ENCODE results near the gene ITSN1. TPM values are rescaled to one million over a fixed set of nuclear protein-coding genes. Genes with fewer than 3 reads are reported as not detected.
A peak's percentile ranks its signal among the peaks of the same experiment; 100 is the strongest.

ITSN1 gene
- total RNA-seq, 1 donor from 2014 or later: 68.2 TPM

DNA sequence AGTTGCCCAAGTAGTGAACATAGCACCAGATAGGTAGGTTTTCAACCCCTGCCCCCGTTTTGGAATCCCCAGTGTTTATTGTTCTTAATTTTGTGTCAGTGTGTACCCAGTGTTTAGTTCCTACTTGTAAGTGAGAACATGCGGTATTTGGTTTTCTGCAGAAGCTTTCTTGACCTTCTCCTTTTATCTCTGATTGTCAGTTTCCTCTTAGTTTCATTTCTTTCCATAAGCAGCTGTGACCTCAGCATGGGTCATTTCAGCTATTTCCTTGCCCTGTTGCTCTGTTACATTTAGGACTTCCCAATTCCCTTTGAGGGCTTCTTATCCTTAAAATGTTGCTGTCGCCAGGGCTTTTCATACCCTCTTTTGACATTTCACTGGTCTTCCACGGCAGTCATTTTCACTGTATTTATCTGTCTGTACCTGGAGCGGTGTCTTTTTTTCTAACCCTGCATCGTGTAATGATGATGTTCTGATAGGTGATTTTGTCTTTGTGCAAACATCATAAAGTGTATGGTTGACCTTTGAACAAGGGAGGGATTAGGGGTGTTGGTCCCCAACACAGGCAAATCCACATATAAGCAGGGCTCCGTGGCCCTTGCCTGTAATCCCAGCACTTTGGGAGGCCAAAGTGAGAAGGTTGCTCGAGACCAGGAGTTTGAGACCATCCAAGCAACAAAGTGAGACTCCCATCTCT, 15.0 kb downstream of the ITSN1 start:
- Mint-ChIP-seq H3K27ac (ENCODE audit: unreplicated experiment) (peak overlapping the region; percentile 49), H3K4me3 (ENCODE audit: unreplicated experiment) (peak overlapping the region; percentile 44), H3K36me3 (ENCODE audit: low read depth, unreplicated experiment) (peaks cover 17% of the 10 kb centered on the region), H3K9me3 (ENCODE audit: unreplicated experiment) (no peaks in the 10 kb centered on the region), H3K27me3 (ENCODE audit: unreplicated experiment) (no peaks in the 10 kb centered on the region), H3K4me1 (ENCODE audit: unreplicated experiment) (peaks cover 40% of the 10 kb centered on the region)
- no peak for DNase-seq (ENCODE audit: low spot score)
- TF ChIP-seq, protein P1, sequence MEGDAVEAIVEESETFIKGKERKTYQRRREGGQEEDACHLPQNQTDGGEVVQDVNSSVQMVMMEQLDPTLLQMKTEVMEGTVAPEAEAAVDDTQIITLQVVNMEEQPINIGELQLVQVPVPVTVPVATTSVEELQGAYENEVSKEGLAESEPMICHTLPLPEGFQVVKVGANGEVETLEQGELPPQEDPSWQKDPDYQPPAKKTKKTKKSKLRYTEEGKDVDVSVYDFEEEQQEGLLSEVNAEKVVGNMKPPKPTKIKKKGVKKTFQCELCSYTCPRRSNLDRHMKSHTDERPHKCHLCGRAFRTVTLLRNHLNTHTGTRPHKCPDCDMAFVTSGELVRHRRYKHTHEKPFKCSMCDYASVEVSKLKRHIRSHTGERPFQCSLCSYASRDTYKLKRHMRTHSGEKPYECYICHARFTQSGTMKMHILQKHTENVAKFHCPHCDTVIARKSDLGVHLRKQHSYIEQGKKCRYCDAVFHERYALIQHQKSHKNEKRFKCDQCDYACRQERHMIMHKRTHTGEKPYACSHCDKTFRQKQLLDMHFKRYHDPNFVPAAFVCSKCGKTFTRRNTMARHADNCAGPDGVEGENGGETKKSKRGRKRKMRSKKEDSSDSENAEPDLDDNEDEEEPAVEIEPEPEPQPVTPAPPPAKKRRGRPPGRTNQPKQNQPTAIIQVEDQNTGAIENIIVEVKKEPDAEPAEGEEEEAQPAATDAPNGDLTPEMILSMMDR (IDR thresholded peaks at IDR 0.05; ENCODE audit: unreplicated experiment): no peak

DNA sequence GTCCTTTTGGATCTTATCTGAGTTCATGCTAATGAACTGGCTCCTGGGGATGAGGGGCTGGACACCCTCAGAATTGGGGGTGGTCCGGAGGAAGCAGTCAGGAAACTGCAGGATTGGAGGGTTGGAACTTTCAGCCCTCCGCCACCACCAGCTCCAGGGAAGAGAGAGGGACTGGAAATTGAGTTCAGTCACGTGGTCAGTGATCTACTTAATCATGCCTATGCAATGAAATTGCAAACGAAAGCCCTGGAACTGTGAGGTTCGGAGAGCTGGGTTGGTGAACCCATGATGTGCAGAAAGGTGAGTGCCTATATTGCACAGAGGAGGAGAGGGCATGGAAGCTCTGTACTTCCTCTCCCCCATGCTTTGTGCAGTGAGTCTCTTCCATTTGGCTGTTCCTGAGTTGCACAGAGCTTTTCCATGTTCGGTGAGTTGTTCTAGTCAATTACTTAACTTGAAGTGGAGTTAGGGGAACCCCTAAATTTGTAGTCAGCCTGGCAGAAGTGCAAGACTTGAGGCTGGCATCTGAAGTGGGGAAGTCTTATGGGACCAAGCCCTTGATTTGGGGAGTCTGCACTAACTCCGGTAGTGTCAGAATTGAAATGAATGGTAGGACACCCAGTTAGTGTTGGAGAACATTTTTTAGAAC, 16.7 kb downstream of the ITSN1 start:
- H3K4me3 Mint-ChIP-seq (ENCODE audit: unreplicated experiment): no peak overlapping the region
- no peaks in the 10 kb centered on the region for H3K9me3 Mint-ChIP-seq (ENCODE audit: unreplicated experiment)
- H3K27ac Mint-ChIP-seq (ENCODE audit: unreplicated experiment): no peak overlapping the region
- DNase-seq (ENCODE audit: low spot score): no peak
- TF ChIP-seq, protein P1 (IDR thresholded peaks at IDR 0.05; ENCODE audit: unreplicated experiment): no peak
- H3K4me1 Mint-ChIP-seq (ENCODE audit: unreplicated experiment): peaks cover 38% of the 10 kb centered on the region
- peaks cover 17% of the 10 kb centered on the region for H3K36me3 Mint-ChIP-seq (ENCODE audit: low read depth, unreplicated experiment)
- no peaks in the 10 kb centered on the region for H3K27me3 Mint-ChIP-seq (ENCODE audit: unreplicated experiment)

DNA sequence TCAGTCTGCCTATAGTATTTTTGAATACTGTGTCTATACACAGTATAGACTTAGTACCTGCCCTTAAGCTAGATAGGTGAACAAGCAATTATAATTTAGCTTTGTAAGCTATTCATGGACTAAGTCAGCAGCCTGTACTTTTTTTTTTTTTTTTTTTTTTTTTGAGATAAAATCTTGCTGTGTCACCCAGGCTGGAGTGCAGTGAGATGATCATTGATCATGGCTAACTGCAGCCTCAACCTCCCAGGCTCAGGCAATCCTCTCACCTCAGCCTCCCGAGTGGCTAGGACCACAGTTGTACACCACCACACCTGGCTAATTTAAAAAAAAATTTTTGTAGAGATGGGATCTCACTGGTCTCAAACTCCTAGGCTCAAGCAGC, 17.3 kb downstream of the ITSN1 start:
- Mint-ChIP-seq H3K36me3 (ENCODE audit: low read depth, unreplicated experiment) (peaks cover 13% of the 10 kb centered on the region), H3K9me3 (ENCODE audit: unreplicated experiment) (no peaks in the 10 kb centered on the region), H3K4me3 (ENCODE audit: unreplicated experiment) (no peak overlapping the region), H3K27me3 (ENCODE audit: unreplicated experiment) (no peaks in the 10 kb centered on the region), H3K27ac (ENCODE audit: unreplicated experiment) (no peak overlapping the region), H3K4me1 (ENCODE audit: unreplicated experiment) (peaks cover 35% of the 10 kb centered on the region)
- TF ChIP-seq, protein P1 (IDR thresholded peaks at IDR 0.05; ENCODE audit: unreplicated experiment): no peak
- no peak for DNase-seq (ENCODE audit: low spot score)

DNA sequence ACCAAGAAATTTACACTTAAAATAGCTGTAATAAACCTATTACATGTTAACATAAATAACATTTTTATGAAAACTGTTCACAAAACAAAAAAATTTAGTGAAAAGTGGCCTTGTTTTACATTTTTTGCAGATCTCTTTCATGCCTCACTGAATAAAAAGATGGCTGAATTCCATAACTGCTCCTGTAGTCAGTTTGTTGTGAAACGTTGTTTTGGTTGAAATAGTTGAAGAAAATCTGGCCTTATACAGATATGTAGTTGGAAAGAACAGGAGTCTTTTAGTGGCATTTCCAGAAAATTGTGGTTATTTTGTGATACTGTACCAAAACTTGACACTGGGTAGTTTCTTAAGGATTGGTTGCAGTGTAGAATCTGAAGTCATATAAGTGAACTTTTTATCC, 18.1 kb downstream of the ITSN1 start:
- Mint-ChIP-seq H3K36me3 (ENCODE audit: low read depth, unreplicated experiment) (peaks cover 8% of the 10 kb centered on the region), H3K27ac (ENCODE audit: unreplicated experiment) (no peak overlapping the region), H3K9me3 (ENCODE audit: unreplicated experiment) (no peaks in the 10 kb centered on the region), H3K4me3 (ENCODE audit: unreplicated experiment) (no peak overlapping the region), H3K27me3 (ENCODE audit: unreplicated experiment) (no peaks in the 10 kb centered on the region), H3K4me1 (ENCODE audit: unreplicated experiment) (peaks cover 28% of the 10 kb centered on the region)
- TF ChIP-seq, protein P1 (IDR thresholded peaks at IDR 0.05; ENCODE audit: unreplicated experiment): no peak
- DNase-seq (ENCODE audit: low spot score): no peak

DNA sequence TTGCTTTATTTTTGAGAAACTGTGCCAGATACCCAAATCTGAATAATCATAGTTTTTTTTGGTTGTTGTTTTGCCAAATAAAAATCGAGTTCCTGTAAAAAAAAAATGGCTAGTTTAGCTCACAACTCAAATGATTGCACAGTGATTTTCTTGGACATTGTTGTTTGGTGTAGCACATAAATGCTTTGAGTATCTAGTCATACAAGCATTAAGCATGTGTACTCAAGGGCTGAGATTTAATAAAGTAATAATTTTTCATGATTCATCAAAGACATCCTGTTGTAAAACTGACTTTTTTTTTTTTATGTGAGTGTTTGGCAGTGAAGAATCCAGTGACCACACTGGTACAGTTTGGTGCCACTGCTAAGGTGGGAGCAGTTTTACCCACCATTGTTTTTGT, 18.8 kb downstream of the ITSN1 start:
- DNase-seq (ENCODE audit: low spot score): no peak
- Mint-ChIP-seq H3K9me3 (ENCODE audit: unreplicated experiment) (no peaks in the 10 kb centered on the region), H3K27me3 (ENCODE audit: unreplicated experiment) (no peaks in the 10 kb centered on the region), H3K36me3 (ENCODE audit: low read depth, unreplicated experiment) (peaks cover 8% of the 10 kb centered on the region), H3K27ac (ENCODE audit: unreplicated experiment) (no peak overlapping the region), H3K4me3 (ENCODE audit: unreplicated experiment) (no peak overlapping the region), H3K4me1 (ENCODE audit: unreplicated experiment) (peaks cover 22% of the 10 kb centered on the region)
- TF ChIP-seq, protein P1 (IDR thresholded peaks at IDR 0.05; ENCODE audit: unreplicated experiment): no peak
